SK-N-SH (cell line): ENCODE data around the gene SHB.

Experiments used
- FOXM1 ChIP-seq: IDR thresholded peaks from 2 replicates; pipeline ENCODE4 v1.4.0; 2012; ENCODE audit warnings: low read depth, mild to moderate bottlenecking
- SIN3A ChIP-seq: IDR thresholded peaks from 2 replicates; pipeline ENCODE4 v1.6.1; 2012; ENCODE audit warnings: low read depth, mild to moderate bottlenecking, low read length, moderate library complexity, borderline replicate concordance
- TF ChIP-seq, protein P1 (sequence below): fragments of 150-350 bp; IDR thresholded peaks from 2 replicates; pipeline ENCODE4 v1.6.1; 2017; ENCODE audit warnings: antibody characterized with exemption, low read length, low read depth, borderline replicate concordance
- TF ChIP-seq, protein P2 (sequence below): IDR thresholded peaks from 2 replicates; pipeline ENCODE4 v1.4.0; 2012; ENCODE audit warnings: low read depth, borderline replicate concordance
- TF ChIP-seq, protein P3 (sequence below): fragments of 200-600 bp; sonication (generic); IDR thresholded peaks from 2 replicates; pipeline ENCODE4 v1.6.1; 2017; ENCODE audit warnings: antibody characterized with exemption, mild to moderate bottlenecking, moderate library complexity

DNA sequence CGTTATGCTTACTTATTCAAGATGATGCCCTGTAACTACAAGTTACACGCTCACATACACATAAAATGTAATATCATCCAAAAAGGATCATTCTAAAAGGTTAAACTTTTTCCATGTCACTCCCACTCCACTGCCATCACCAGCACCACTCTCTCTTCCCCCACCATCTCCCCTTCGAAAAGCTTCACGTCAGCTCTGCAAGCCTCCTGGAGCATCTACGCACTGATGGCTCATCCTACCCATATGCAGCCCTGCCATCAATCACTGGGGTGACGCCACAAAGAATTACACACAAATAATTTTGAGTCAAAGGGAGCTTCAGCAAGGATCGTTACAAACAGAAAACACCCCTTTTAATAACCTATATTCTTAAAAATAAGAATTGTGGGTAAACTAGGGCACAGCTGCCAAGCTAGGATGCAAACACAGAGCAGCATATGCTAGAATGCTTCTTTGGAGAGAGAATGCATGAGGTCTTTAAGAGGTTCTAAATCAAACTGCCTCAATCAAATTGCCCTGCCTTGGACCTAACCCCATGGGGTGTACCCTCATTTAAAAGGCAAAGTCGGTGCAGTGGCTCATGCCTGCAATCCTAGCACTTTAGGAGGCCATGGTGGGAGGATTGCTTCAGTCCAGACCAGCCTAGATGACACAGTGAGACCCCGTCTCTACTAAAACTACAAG is 56.1 kb downstream of the SHB start:
- TF ChIP-seq, protein P1, sequence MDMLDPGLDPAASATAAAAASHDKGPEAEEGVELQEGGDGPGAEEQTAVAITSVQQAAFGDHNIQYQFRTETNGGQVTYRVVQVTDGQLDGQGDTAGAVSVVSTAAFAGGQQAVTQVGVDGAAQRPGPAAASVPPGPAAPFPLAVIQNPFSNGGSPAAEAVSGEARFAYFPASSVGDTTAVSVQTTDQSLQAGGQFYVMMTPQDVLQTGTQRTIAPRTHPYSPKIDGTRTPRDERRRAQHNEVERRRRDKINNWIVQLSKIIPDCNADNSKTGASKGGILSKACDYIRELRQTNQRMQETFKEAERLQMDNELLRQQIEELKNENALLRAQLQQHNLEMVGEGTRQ: no peak
- TF ChIP-seq, protein P2, sequence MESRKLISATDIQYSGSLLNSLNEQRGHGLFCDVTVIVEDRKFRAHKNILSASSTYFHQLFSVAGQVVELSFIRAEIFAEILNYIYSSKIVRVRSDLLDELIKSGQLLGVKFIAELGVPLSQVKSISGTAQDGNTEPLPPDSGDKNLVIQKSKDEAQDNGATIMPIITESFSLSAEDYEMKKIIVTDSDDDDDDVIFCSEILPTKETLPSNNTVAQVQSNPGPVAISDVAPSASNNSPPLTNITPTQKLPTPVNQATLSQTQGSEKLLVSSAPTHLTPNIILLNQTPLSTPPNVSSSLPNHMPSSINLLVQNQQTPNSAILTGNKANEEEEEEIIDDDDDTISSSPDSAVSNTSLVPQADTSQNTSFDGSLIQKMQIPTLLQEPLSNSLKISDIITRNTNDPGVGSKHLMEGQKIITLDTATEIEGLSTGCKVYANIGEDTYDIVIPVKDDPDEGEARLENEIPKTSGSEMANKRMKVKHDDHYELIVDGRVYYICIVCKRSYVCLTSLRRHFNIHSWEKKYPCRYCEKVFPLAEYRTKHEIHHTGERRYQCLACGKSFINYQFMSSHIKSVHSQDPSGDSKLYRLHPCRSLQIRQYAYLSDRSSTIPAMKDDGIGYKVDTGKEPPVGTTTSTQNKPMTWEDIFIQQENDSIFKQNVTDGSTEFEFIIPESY: no peak
- TF ChIP-seq, protein P3, sequence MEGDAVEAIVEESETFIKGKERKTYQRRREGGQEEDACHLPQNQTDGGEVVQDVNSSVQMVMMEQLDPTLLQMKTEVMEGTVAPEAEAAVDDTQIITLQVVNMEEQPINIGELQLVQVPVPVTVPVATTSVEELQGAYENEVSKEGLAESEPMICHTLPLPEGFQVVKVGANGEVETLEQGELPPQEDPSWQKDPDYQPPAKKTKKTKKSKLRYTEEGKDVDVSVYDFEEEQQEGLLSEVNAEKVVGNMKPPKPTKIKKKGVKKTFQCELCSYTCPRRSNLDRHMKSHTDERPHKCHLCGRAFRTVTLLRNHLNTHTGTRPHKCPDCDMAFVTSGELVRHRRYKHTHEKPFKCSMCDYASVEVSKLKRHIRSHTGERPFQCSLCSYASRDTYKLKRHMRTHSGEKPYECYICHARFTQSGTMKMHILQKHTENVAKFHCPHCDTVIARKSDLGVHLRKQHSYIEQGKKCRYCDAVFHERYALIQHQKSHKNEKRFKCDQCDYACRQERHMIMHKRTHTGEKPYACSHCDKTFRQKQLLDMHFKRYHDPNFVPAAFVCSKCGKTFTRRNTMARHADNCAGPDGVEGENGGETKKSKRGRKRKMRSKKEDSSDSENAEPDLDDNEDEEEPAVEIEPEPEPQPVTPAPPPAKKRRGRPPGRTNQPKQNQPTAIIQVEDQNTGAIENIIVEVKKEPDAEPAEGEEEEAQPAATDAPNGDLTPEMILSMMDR: no peak
- TF ChIP-seq FOXM1: no peak
- TF ChIP-seq SIN3A: no peak
